CD4-positive, alpha-beta T cell treated with Interferon alpha-2 for 1 hour (primary cell): ENCODE measurements around the gene NFE2L3.
A peak's percentile ranks its signal among the peaks of the same experiment; 100 is the strongest.
"Not testable (repeated sequence)": the region's sequence is repeated elsewhere in the genome, so short reads cannot be mapped to it uniquely, and the experiment has no call there.

ENCODE experiments used
- DNase-seq, 2 donors: peaks; one replicate each; pipeline ENCODE4 v3.0.0-alpha.2; 2020 to 2022

NFE2L3 gene

DNA sequence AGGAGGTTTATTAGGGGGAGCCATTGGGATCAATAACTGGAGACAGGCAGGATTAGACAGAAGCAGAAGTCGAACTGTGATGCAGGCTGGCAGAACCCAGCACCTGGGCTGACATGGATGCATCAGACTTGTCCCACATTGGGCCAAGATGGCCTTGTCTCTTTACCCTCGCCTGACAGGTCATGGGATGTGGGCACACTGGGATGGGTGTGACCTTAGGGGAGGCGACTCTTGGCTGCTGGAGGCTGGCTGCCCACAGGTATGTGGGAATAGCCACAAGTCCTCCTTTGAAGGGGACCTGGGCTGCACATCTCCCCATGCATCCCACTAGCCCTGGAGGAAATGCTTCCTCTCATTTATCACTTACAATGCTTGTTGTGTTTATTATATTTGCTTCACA is 17.3 kb downstream of the NFE2L3 start:
- no peak for DNase-seq

GRCh38 chr7:26170663-26171062 is 18.7 kb downstream of the NFE2L3 start:
- DNase-seq: no peak

DNA sequence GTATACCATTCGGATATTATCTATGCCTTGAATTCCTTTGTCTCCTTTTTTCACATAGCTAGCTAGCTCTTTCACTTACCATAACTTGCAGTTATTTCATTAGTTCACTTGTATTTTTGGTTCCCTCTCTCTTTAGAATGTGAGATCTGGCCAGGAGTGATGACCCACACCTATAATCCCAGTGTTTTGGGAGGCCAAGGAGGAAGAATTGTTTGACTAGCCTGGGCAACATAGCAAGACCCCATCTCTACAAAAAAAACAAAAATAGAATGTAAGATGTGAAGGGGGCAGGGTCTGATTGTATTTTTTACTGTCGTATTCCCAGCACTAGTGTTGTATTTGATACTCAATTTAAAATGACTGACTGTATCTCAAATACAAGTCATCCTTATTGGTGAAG is 19.6 kb downstream of the NFE2L3 start:
- DNase-seq: no peak

GRCh38 chr7:26172048-26172447 is 20.1 kb downstream of the NFE2L3 start:
- DNase-seq: no peak

GRCh38 chr7:26175903-26176302 is 23.9 kb downstream of the NFE2L3 start:
- not testable (repeated sequence) for DNase-seq

DNA sequence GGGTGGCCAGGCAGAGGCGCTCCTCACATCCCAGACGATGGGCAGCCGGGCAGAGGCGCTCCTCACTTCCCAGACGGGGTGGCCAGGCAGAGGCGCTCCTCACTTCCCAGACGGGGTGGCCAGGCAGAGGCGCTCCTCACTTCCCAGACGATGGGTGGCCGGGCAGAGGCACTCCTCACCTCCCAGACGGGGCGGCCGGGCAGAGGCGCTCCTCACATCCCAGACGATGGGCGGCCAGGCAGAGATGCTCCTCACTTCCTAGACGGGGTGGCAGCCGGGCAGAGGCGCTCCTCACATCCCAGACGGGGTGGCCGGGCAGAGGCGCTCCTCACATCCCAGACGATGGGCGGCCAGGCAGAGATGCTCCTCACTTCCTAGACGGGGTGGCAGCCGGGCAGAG is 24.7 kb downstream of the NFE2L3 start:
- DNase-seq: not testable (repeated sequence)

- DNase-seq: not testable (repeated sequence)
Measured at GRCh38 chr7:26177269-26177668, 25.3 kb downstream of the NFE2L3 start.

- peak in 1 of 2 donors; percentile 24 for DNase-seq
Measured at GRCh38 chr7:26178272-26178960, 26.4 kb downstream of the NFE2L3 start.

DNA sequence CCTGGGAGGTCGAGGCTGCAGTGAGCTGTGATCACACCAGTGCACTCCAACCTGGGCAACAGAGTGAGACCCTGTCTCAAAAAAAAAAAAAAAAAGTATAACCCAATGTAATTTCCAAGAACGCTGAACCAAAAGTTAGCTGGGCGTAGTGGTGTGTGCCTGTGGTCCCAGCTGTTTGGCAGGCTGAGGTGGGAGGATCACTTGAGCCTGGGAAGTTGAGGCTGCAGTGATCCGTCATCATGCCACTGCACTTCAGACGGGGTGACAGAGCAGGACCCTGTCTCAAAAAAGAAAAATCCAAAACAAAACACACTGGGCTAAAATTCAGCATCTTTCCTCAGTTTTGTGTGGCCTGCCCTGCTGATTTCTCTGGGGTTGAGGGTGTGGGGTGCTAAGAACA is 27.4 kb downstream of the NFE2L3 start:
- no peak for DNase-seq

- peak in 1 of 2 donors; percentile 25 for DNase-seq
Measured at GRCh38 chr7:26179826-26180497, 28.0 kb downstream of the NFE2L3 start.

- no peak for DNase-seq
Measured at GRCh38 chr7:26180792-26181198, 28.8 kb downstream of the NFE2L3 start.

- DNase-seq: no peak
Measured at GRCh38 chr7:26181474-26182227, 29.7 kb downstream of the NFE2L3 start.

GRCh38 chr7:26182283-26182682 is 30.3 kb downstream of the NFE2L3 start:
- DNase-seq: peak in 1 of 2 donors; percentile 38

GRCh38 chr7:26182706-26183105 is 30.7 kb downstream of the NFE2L3 start:
- DNase-seq: peak in 1 of 2 donors; percentile 43

DNA sequence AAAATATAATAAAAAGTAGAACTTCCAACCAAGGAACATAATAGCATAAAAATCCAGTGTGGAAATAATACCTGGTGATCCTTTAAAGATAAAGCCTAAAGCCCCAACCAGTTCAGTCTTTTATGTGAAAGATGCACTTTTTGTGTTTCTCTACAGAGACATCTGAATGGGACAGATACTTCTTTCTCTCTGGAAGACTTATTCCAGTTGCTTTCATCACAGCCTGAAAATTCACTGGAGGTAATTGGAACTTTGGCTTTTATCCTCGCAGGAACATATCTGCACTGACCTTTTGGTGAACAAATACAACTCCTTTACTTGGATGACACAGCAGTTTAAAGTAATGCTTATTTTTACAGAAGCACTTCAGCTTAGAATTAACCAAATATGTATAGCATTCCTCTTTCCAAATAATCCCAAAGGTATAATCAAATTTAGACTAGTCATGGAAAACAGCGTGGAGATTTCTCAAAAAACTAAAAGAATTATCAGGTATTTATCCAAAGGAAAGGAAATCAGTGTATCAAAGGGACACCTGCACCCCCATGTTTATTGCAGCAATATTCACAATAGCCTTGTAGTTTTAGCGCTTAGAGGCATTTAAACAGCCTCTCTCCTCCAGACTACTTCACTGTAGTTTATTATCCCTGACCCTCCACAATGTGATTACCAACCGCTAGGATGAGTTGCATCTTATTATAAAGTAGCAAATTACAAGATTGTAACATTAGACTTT is 31.7 kb downstream of the NFE2L3 start:
- peak in 1 of 2 donors; percentile 48 for DNase-seq

DNA sequence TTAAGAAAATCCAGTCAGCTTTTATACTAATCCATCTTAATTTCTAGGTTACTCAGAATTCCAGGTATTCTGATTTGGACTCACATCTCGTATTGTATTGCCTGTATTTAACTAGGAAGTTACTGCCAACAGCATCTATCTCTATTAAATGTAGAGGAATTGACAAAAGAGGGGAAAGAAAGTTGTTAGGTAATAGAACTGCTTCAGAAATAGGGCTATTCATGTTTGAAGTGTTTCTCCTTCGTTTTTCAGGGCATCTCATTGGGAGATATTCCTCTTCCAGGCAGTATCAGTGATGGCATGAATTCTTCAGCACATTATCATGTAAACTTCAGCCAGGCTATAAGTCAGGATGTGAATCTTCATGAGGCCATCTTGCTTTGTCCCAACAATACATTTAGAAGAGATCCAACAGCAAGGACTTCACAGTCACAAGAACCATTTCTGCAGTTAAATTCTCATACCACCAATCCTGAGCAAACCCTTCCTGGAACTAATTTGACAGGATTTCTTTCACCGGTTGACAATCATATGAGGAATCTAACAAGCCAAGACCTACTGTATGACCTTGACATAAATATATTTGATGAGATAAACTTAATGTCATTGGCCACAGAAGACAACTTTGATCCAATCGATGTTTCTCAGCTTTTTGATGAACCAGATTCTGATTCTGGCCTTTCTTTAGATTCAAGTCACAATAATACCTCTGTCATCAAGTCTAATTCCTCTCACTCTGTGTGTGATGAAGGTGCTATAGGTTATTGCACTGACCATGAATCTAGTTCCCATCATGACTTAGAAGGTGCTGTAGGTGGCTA is 32.5 kb downstream of the NFE2L3 start:
- DNase-seq: peak in 1 of 2 donors; percentile 51

DNA sequence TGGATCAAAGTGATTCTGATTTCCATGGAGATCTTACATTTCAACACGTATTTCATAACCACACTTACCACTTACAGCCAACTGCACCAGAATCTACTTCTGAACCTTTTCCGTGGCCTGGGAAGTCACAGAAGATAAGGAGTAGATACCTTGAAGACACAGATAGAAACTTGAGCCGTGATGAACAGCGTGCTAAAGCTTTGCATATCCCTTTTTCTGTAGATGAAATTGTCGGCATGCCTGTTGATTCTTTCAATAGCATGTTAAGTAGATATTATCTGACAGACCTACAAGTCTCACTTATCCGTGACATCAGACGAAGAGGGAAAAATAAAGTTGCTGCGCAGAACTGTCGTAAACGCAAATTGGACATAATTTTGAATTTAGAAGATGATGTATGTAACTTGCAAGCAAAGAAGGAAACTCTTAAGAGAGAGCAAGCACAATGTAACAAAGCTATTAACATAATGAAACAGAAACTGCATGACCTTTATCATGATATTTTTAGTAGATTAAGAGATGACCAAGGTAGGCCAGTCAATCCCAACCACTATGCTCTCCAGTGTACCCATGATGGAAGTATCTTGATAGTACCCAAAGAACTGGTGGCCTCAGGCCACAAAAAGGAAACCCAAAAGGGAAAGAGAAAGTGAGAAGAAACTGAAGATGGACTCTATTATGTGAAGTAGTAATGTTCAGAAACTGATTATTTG is 33.3 kb downstream of the NFE2L3 start:
- peak in 1 of 2 donors; percentile 65 for DNase-seq

- DNase-seq: no peak
Measured at GRCh38 chr7:26185844-26186180, 33.8 kb downstream of the NFE2L3 start.

- DNase-seq: peak in 1 of 2 donors; percentile 43
Measured at GRCh38 chr7:26186364-26187311, 34.6 kb downstream of the NFE2L3 start.
